Activated CD8-positive, alpha-beta memory T cell treated with anti-CD3 and anti-CD28 coated beads, Interleukin-2, amount 50 U/mL, for 1 hour (primary cell): ENCODE data around the gene RFX2.
"Not testable (repeated sequence)": the region's sequence is repeated elsewhere in the genome, so short reads cannot be mapped to it uniquely, and the experiment has no call there.

Experiments
- DNase-seq: peaks from one replicate; pipeline ENCODE4 v3.0.0-alpha.2; 2020; ENCODE audit errors: extremely low read depth

The RFX2 gene

GRCh38 chr19:5972355-5972731 is 138.0 kb downstream of the RFX2 start:
- no peak for DNase-seq

- DNase-seq: no peak
These were observed 138.5 kb downstream of the RFX2 start for GRCh38 chr19:5971714-5972354.

- DNase-seq: no peak
These were observed 140.8 kb downstream of the RFX2 start for GRCh38 chr19:5969476-5969875.

DNA sequence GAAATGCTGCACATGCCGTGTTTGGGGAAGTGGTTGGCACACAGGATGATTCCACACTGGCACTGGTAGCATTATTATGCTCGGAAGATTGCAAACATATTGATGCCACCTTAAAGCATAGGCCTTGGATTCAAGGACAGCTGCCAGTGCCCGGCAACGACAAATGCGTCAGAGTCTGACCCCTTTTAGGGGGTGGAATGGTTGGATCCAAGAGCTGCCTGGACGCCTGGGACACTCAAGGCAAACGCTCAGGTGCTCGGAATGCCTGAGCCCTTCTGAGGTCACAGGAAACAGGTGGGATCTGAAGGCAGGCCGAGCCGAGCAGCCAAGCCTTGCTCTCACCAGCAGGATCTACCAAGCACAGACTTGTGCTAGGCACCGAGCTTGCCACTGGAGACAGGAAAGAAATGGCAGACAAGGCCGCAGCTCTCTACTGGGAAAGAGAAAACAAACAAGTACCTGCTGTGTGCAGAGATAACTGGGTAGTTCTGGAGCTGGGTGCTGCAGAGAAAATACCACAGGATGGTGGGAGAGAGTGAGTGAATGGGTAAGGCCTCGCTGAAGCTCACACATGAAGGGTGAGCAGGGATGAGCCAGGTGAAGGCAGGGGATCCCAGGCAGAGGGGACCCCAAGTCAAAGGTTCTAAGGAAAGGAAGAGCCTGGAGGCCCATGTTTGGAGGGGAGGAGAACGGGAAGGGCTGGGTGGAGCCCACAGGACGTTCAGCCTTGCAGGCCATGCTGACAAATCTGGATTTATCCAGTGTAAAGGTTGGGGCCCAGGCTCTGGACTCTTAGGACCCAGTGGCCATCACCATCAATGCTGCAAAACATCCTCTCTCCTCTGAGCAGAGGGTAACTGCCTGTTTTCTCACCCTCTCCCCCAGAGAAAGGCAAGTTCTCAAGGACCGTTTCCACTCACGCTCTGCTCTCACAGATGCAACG is 141.6 kb downstream of the RFX2 start:
- DNase-seq: no peak

GRCh38 chr19:5967994-5968430 is 142.3 kb downstream of the RFX2 start:
- DNase-seq: no peak

GRCh38 chr19:5967571-5967970 is 142.7 kb downstream of the RFX2 start:
- no peak for DNase-seq

DNA sequence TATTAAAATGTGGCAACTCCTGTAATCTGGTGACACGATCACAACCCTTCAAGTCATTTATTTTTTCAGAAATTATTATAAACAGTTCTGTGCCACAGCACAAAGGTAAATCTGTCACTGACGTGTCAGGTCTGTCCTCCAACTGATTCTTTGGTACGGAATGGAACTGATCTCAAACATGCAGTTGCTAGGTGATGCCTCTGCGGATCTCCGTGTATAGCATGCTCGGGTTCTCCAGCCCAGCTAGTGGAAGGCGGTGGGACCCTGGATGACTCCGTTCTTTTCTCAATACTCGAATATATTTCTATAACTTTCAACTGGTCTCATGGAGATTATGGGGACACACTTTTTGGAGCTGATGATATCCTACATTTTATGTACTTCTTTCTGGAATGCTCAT is 143.4 kb downstream of the RFX2 start:
- no peak for DNase-seq

DNA sequence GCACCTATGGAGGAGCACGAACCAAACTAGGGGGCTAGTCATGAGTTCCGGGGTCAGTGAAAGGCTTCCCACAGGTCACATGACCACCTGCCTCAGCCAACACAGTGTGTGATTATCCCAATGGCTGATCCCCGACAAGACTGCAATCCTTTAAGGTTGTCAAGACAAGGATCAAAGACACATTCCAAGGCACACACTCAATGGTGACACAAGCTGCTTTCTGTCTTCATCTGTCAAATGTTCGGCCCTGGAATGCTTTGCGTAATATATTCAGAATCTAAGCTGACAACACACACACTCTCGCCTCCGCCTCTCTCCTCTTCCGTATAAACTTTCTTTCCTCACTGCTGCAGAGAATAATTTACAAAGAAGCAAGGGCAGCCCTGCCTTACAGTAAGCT is 144.1 kb downstream of the RFX2 start:
- no peak for DNase-seq

DNA sequence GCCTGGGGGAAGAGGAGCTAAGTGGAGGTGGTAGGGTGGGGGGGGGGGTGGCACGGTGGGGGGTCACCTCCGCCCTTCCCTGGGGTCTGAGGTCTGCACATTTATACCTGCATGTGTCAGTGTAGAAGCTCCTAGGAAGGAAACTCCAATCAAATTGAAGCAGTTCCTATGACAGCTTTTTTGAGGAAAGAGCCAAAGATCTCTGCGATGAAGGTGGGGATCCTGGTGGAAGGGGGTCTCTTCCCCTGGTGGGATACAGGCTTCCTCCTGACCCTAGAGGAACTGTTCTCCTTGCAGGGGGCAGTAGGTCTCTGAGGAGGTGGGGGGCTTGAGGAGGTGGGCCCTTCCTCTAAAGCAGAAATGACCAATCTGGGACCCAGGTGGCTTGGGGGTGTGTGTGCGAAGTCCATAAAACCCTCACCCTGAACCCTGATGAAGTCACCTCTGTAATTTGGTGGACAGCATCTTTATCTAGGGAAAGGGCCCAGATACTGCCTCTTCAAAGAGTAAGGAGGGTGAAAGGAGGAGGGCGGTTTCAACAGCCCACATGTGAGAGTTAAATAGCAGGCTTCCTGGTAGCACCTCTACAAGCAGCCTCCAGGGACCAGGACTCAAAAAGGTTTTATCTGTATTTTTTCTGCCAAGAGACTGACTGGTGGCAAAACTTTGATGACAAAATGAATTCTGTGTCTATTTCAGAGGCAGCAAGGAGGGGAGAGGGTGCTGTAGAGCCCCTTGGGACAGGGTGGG is 145.3 kb downstream of the RFX2 start:
- DNase-seq: no peak

GRCh38 chr19:5963855-5964254 is 146.4 kb downstream of the RFX2 start:
- no peak for DNase-seq

DNA sequence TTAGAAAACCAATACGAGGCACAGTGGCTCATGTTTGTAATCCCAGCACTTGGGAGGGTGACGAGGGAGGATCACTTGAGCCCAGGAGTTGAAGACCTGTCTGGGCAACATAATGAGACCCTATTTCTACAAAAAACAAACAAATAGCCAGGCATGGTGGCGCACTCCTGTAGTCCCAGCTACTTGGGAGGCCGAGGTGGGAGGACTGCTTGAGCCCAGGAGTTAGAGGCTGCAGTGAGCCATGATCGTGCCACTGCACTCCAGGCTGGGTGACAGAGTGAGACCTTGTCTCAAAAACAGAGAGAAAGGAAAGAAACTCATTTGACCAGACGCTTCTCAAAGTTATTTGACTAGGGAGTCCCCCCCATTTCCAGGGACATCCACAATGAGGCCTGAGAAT is 147.0 kb downstream of the RFX2 start:
- DNase-seq: not testable (repeated sequence)

- DNase-seq: peak; percentile 66
These were observed 148.0 kb downstream of the RFX2 start for GRCh38 chr19:5961969-5962945.

DNA sequence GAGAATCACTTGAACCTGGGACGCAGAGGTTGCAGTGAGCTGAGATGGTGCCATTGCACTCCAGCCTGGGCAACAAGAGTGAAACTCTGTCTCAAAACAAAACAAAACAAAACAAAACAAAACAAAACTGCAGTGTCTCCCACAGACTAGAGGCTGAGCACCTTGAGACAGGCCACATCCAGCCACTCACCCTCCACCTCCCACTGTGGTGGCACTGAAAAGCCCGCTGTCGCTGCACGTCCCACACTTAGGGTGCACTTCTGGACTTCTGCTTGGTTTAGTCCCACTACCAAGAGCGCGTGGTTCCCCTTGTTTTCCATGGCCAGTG is 148.7 kb downstream of the RFX2 start:
- DNase-seq: not testable (repeated sequence)

DNA sequence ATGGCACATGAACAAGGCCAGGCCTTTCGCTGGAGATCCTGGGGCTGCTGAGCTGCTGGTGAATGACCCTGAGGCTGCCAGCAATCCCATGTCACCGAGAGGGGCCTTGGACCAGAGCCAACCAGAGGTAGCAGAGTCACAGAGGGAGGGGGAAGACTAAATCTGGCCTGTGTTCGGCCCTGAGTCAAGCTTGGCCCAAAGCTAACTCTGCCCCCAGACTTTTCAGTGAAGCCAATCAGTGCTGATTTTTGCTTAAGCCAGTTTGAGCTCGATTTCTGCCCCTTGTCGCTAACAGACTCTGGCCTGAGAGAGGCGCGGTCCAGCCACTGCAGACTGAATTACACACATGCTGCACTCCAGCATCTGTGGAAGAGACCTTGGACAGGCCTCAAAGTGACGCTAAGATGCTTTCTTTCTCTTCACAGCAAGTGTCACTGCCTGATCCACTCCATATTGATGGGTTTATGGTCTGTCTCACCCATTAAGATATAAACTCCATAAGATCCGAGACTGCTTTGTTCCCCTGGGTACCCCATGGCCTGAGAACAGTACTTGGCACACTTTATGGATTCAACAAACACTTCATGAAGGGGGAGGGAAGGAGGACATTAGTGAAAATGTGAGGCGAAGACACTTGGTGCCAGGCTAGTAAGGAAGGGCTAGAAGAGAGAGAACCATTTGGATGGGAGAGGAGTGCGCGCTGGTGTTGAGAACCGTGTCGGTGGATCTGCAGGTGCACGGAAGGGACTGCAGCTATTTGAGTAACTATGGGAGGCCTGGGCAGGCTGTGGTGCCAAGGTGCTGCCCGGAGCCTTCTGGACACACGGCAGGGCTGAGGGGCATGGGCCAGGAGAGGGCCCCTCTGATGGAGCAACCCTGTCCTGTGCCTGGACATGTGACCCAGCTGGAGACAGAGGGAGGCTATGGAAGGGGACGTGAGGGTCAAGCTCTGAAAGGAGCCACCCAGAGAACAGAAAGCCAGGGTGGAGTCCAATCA is 150.0 kb downstream of the RFX2 start:
- no peak for DNase-seq

DNA sequence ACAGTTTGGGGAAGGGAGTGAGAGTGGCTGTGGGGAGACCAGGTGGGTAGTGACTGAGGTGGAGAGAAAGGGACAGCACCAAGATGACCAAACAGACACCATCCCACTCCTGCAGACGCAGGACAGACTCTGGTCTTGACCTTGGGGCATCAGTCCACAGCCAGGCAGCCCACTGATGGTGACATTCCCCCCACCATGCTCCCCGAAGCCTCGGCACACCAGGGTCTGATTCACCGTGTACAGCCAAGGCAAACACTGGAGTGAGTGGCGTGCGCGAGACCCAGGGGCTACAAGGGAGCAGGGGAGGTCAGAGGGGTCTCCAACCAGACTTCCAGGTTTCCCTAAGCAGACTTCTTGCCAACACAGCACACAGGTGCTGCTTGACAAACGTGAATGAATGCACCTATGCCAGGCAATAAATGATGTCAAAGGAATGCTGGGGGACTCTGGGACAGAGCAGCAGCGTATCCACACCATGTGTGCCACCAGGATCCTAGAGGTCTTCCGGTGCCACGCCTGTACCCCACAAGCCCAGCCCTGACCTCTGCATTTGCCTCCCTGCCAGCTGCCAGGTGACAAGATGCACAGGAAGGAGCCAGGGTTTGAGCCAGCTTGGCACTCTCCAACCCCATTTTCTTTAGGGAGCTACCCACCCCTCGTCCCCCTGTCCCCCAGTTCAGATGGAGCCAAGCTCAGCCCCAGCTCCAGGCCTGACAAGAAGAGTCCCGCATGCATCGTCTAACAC is 150.9 kb downstream of the RFX2 start:
- DNase-seq: no peak

- no peak for DNase-seq
These were observed 151.5 kb downstream of the RFX2 start for GRCh38 chr19:5958851-5959122.

- no peak for DNase-seq
These were observed 152.0 kb downstream of the RFX2 start for GRCh38 chr19:5958074-5958850.

- no peak for DNase-seq
These were observed 153.1 kb downstream of the RFX2 start for GRCh38 chr19:5957170-5957569.

GRCh38 chr19:5956728-5957127 is 153.6 kb downstream of the RFX2 start:
- DNase-seq: no peak
